Measurements from ENCODE around the gene ASTN2. TPM values are rescaled to one million over a fixed set of nuclear protein-coding genes. Genes with fewer than 3 reads are reported as not detected.

Gene ASTN2
- total RNA-seq, 1 donor: 5.6 TPM

DNA sequence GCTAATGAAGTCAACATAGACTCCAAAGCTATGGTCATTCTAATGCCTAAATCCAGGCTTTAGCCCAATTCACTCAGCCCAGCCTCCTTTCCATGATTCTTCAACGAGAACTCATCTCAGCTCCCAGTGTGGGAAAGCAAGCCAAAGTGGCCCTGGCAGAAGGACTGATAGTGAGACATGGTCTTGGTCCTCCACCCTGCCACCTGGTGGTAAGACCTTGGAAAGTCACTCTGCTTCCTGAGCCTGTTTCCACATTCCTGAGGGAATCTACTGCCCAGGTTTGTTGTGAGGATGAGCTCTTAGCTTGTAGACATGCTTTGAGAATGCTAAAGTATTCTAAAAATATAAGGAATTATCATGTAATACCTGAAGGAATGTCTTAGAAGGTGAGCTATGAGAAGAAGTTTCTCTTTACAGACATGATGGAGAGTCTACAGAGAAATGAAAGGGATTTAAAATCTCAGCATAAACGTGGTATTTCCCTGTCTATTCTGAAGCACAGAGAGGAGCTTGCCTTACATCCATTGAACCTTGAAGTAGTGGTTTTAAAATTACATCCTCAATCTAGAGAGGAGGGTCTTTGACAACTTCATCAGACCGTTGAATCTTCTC lies 554.2 kb downstream of the ASTN2 start:
- TF ChIP-seq, protein P1, sequence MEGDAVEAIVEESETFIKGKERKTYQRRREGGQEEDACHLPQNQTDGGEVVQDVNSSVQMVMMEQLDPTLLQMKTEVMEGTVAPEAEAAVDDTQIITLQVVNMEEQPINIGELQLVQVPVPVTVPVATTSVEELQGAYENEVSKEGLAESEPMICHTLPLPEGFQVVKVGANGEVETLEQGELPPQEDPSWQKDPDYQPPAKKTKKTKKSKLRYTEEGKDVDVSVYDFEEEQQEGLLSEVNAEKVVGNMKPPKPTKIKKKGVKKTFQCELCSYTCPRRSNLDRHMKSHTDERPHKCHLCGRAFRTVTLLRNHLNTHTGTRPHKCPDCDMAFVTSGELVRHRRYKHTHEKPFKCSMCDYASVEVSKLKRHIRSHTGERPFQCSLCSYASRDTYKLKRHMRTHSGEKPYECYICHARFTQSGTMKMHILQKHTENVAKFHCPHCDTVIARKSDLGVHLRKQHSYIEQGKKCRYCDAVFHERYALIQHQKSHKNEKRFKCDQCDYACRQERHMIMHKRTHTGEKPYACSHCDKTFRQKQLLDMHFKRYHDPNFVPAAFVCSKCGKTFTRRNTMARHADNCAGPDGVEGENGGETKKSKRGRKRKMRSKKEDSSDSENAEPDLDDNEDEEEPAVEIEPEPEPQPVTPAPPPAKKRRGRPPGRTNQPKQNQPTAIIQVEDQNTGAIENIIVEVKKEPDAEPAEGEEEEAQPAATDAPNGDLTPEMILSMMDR (IDR thresholded peaks at IDR 0.05; ENCODE audit: insufficient read depth, low read length): peak; percentile 70
- H3K4me3 ChIP-seq (ENCODE audit: low read depth, low read length): no peak overlapping the region
- peak; percentile 66 for DNase-seq (ENCODE audit: low read depth)

DNA sequence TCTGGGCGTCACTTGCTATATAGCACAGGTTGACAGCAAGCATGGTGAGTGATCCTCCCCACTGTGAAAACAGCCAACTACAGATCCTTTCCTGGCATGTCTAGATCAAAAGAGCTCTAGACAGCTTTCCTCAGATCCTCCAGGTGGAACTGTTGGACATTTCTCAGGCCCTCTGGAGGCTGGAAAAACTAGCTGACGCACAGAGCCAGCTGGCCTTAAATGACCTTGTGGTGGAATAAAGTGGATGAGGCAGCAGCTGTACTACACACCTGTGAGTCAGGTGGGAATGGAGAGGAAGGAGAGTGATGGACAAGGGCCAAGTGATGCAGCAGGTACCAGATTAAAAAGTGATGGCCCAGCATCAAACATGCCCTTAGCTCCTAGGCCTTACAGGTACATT lies 555.1 kb downstream of the ASTN2 start:
- TF ChIP-seq, protein P1 (IDR thresholded peaks at IDR 0.05; ENCODE audit: insufficient read depth, low read length): no peak
- H3K4me3 ChIP-seq (ENCODE audit: low read depth, low read length): no peak overlapping the region
- no peak for DNase-seq (ENCODE audit: low read depth)

DNA sequence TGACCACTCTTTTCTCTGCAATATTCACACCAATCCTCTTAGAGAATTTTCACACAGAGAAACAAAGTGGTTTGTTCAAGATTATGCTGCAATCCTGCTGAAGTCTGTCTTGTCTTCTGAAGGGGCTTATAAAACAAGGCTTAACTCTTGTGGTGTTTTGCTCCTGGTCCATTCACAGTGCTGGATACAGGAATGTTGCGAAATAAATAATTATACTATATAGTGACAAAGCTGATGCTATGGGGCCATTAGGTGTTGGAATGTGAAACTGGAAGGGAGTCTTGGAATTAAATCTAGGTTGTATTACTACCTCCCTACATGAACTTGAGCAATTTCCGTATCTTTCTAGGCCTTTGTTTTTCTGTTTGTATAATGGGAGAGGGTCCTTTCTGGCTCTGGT lies 557.5 kb downstream of the ASTN2 start:
- TF ChIP-seq, protein P1 (IDR thresholded peaks at IDR 0.05; ENCODE audit: insufficient read depth, low read length): no peak
- DNase-seq (ENCODE audit: low read depth): no peak
- no peak overlapping the region for H3K4me3 ChIP-seq (ENCODE audit: low read depth, low read length)

DNA sequence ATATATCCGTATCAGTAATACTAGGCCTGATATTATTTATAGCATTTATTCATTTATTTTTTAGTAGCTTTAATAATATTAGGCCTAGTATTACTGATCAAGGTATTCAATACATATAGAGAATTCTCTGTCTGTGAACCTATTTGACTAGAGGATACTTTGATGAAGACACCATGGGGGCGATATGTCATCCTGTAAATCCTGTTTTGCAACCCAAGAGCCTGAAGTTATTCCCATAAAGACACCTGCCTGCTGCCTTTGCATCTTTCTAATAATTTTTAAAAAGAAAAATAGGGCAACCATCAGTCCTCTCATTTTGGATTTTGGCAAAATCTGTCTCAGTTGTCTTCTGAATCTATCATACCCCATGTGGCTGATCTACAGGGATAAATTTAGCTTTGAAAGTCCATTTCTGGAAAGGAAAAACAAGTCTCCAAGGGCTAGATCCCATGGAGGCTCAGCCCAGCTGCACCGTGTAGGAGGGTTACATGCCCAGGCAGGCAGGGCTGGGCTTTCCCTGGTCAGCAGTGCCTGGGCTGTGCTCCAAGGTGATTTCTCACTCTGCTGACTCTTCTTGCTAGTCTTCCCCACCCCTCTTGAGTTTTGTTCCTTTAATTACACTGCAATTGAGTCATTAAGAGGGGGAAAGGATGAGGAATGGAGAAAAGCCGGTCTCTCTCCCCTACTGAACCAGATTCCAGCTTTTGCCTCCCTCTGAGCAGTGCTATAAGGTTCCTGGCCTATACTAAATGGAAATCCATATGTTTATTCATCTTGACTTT lies 558.8 kb downstream of the ASTN2 start:
- DNase-seq (ENCODE audit: low read depth): peak; percentile 10
- TF ChIP-seq, protein P1 (IDR thresholded peaks at IDR 0.05; ENCODE audit: insufficient read depth, low read length): no peak
- H3K4me3 ChIP-seq (ENCODE audit: low read depth, low read length): no peak overlapping the region

DNA sequence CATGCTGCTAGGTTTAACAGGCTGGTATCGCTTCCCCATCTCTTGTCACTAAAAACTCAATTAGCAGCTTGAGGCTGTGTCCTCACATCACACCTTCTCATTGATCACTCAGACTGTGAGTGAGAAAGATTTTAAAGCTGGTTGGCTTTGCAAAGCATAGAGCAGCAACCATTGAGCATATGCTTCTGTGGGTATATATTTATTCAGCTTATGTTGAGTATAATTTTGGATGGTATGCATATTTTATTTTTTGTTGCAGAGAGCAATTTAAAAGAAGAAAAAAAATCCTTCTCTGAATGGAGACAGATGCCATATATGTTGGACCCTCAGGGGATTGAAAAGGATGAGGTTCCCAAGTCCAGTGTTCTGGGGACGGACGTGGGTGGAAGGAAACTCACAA lies 565.1 kb downstream of the ASTN2 start:
- TF ChIP-seq, protein P1 (IDR thresholded peaks at IDR 0.05; ENCODE audit: insufficient read depth, low read length): no peak
- H3K4me3 ChIP-seq (ENCODE audit: low read depth, low read length): no peak overlapping the region
- DNase-seq (ENCODE audit: low read depth): no peak

DNA sequence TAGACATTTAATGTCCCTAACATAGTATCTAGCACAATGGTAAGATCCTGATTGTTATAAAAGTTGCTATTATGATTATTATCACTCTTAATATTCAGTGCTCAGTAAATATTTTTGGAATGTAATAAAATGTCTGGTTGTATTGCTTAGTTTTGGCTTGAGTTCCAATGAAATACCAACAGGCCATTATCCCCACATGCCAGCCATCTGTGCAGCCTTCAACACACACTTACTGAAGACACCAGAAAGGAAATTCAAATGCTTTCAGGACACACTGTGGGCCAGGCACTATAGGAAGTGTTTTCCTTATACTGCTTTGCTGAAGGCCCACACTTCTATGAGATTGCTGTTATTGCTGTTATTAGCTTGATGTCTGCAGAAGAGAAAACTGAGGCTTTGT lies 570.2 kb downstream of the ASTN2 start:
- H3K4me3 ChIP-seq (ENCODE audit: low read depth, low read length): no peak overlapping the region
- no peak for DNase-seq (ENCODE audit: low read depth)
- TF ChIP-seq, protein P1 (IDR thresholded peaks at IDR 0.05; ENCODE audit: insufficient read depth, low read length): no peak

Measured in fibroblast of the aortic adventitia (primary cell).